GM21381 (cell line): Measurements from ENCODE around the gene CDK5.
"Not testable (repeated sequence)": the region's sequence is repeated elsewhere in the genome, so short reads cannot be mapped to it uniquely, and the experiment has no call there.

Experiments used
- ATAC-seq: cut with Tn5 transposase; IDR thresholded peaks from one replicate; pipeline ENCODE4 v1.9.1; 2021; ENCODE audit warnings: mild to moderate bottlenecking, moderate library complexity; ENCODE audit not compliant: unreplicated experiment

Gene CDK5

DNA sequence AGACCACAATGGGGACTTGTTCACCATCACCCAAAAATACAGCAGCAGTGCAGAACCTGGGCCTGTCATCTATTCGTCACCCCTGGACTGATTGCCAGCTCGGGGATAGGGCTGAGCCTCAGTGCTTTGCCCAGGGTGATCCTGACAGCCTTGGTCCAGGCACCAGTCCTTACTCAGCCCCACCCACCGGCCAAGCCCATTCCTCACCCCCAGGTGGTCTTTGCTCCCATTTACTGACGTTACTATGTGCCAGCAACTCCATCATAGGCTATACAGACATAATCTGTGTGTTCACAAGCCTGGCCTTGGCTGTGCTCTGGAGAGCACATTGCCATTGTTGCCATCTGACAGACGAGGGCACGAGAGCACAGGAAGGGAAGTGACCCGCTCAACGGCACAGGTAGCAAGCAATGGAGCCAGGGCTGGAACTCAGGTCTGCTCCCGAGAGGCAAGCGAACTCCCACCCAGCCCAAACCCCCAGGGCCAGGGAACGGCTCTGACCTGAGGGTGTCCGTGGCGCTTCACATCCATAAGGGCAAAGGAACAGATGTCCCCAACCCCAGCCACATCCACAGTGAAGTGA lies 40.2 kb downstream of the CDK5 start:
- no peak for ATAC-seq

DNA sequence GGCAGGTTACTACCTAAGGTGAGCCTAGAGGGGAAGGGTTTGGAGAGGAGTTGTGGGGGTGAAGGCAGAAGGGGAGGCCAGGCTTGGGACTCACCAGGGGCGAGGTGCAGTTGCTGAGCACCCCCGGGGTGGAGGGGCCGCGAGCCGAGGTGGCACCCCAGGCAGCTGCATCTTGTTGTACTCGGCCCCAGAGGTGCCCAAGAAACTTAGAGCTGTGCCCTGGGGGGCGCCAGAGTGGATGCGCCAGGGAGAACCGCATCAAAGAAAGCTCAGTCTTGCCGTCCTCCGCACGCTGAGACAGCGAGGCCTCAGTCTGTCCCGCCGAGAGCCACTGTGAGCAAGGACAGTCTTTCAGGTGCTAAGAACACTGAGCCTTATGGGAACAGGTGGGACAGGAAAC lies 40.8 kb downstream of the CDK5 start:
- ATAC-seq: no peak

DNA sequence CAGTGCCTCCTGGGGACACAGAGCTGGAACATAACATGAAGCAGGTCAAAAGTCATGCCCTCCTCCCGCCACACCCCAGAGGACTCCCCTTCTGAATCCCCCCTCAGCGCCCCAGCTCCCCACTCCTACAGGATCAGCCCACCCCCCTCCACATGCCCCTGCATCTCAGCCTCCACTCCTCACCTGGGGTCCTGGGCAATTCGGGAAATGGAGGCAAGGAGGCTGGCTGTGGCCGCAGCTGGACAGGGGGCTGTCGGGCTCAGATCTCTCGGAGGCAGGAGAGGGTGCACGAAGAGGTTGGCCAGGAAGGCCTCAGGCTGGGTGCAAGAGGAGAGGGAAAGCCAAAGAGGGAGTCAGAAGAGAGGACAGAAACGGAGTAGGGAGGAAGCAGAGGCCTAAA lies 41.2 kb downstream of the CDK5 start:
- ATAC-seq: no peak

DNA sequence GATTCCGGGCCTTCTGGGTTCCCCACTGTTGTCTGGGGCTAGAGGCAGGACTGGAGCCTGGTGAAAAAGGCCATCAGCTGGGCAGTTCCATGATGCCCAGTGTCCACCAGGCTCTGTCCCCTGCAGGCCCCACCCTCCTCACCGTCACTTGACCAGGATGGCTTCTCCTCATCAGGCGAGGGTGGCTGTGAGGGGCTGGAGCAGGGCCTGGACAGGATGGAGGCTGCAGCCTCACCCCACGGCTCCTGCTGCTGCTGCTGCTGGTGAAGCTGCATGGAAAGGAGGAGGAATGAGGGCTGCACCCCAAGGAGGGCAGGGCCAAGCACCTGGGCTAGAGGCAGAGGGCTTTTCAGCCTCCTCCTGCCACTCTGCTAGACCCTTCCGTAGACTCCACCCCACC lies 41.7 kb downstream of the CDK5 start:
- ATAC-seq: no peak

DNA sequence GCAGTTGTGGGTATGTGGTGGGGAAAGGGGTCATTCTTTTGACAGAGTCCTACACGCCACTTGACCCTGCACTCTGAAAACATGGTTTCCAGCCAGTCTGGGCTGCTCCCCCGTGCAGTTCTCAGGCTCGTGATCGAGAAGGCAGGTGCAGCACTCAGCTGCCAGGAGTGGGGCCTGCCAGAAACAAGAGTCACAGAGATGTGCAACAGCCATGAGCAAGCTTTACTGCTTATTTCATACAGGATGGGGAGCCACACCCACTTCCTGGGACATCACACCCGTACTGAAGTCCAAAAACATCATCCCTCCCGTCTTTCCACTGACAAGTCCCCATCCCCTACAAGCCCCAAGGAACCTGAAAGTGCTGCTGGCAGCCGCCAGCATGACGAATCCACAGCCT lies 42.7 kb downstream of the CDK5 start:
- ATAC-seq: no peak

DNA sequence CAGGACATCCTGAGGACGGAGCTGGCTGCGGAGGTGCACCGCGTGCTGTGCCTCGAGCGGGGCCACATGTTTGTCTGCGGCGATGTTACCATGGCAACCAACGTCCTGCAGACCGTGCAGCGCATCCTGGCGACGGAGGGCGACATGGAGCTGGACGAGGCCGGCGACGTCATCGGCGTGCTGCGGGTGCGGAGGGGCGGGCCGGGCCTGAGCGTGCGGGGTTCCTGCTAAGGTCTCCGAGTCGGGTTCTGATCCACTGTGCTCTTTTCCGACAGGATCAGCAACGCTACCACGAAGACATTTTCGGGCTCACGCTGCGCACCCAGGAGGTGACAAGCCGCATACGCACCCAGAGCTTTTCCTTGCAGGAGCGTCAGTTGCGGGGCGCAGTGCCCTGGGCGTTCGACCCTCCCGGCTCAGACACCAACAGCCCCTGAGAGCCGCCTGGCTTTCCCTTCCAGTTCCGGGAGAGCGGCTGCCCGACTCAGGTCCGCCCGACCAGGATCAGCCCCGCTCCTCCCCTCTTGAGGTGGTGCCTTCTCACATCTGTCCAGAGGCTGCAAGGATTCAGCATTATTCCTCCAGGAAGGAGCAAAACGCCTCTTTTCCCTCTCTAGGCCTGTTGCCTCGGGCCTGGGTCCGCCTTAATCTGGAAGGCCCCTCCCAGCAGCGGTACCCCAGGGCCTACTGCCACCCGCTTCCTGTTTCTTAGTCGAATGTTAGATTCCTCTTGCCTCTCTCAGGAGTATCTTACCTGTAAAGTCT lies 43.8 kb downstream of the CDK5 start:
- ATAC-seq: no peak

DNA sequence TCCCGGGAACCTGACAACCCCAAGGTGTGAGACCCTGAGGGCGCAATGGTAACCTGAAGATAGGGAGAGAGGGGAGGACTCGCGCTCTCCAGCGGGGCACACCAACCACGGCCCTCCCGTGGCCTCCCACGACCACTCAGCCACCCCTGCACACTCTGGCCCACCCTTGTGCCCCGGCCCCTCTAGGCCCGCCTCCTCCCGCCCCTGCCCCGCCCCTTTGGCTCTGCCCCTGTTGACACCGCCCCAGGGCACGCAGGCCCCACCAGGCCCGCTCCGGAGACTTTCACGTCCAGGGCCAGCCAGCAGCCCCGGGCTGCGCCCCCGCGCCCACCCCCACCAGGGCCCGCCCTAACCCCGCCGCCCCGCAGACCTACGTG lies 44.4 kb downstream of the CDK5 start:
- no peak for ATAC-seq

DNA sequence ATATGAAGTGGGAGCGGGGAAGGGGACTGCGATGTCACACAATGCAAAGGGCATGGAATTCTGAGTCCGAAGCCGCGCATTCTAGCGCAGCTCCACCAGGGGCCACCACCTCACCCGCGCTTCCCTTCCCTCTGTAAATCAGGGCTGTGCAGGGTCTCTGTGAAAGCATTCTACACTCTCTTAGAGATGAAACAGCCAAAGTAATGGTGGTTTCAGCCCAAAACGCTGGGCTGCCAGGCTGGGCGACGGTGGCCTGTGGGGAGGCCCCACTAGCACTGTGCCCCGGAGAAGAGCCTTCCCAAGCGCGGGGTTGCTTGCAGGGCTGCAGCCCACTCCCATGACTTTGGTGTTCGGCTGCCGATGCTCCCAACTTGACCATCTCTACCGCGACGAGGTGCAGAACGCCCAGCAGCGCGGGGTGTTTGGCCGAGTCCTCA lies 44.8 kb downstream of the CDK5 start:
- no peak for ATAC-seq

DNA sequence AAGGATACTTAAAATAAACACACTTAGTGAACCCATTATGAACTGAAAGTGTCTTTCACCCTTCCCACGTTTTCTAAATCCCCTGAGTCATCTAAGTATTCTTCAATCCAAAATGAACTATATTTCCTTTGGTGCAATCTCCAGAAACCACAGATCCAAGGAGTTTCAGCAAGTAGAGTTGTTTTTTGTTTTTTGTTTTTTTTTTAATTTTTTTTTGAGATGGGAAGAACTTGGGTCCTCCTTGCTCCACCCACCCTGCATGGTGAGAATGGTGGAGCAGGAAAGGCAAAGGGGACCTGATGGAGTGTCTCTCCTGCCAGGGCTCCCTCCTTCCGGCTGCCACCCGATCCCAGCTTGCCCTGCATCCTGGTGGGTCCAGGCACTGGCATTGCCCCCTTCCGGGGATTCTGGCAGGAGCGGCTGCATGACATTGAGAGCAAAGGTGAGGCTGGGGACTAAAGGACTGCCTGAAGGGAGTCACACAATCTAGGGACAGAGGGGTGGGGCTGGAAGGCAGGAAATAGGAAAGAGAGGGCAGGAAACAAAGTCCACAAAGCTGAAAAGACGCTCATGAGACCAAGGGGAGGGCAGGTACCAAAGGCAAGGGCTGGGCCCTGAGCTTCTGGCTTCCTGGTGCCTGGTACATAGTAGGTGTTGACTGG lies 45.5 kb downstream of the CDK5 start:
- no peak for ATAC-seq

DNA sequence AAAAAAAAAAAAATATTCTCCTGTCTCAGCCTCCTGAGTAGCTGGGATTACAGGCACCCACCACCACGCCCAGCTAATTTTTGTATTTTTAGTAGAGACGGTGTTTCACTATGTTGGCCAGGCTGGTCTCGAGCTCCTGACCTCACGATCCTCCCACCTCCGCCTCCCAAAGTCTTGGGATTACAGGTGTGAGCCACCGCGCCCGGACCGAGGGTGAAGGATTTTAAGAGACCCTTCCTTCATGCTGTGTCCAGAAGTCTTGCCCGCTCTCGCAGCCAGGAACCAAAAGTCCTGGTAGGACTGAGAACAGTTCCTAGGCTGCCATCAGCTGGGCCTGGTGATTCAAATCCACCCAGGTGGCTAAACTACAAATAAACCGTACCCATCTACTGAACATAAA lies 46.1 kb downstream of the CDK5 start:
- ATAC-seq: not testable (repeated sequence)

DNA sequence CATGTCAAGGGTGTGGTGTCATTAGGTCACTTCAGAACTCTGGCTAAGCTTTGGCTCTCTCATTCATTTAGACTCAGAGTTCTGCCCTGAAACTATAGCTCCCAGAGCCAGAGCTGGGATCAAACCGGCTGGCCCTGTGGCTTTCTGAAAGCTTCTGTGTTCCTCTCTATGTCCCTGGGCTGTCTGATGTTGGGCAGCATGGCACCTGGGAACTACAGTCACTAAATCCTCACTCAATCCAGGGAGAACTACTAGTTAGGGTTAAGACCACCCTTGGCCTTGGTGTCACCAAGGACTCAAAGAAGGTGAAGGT lies 46.6 kb downstream of the CDK5 start:
- no peak for ATAC-seq

DNA sequence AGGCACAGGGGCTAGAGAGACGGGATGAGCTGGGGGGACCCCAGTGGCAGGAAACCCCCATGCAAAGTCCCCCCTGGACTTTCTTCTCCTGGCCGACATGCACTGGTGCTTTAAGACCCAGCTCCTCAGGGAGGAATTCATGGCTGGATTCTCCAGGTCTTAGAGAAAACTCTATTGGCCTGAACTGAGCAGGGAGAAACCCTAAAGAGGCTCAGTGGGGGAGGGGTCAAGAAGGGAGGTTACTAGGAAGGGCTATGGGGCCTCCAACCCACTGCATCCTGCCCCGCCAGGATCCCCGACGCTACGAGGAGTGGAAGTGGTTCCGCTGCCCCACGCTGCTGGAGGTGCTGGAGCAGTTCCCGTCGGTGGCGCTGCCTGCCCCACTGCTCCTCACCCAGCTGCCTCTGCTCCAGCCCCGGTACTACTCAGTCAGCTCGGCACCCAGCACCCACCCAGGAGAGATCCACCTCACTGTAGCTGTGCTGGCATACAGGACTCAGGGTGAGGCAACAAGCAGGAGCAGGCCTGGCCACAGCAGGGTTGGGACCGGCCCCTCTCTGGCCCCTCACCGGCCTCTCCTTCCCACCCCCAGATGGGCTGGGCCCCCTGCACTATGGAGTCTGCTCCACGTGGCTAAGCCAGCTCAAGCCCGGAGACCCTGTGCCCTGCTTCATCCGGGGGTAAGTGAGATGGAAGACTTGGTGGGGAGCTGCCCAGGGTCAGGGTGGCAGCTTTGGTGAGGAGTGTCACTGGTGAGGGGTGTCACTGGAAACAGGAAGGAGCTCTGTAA lies 47.2 kb downstream of the CDK5 start:
- no peak for ATAC-seq

DNA sequence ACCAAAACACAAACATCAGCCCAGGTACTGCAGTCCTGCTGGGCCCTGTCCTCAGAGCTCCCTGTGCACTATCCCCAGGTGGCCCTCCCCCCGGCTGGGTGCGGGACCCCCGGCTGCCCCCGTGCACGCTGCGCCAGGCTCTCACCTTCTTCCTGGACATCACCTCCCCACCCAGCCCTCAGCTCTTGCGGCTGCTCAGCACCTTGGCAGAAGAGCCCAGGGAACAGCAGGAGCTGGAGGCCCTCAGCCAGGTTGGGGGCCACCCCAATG lies 47.7 kb downstream of the CDK5 start:
- ATAC-seq: no peak

DNA sequence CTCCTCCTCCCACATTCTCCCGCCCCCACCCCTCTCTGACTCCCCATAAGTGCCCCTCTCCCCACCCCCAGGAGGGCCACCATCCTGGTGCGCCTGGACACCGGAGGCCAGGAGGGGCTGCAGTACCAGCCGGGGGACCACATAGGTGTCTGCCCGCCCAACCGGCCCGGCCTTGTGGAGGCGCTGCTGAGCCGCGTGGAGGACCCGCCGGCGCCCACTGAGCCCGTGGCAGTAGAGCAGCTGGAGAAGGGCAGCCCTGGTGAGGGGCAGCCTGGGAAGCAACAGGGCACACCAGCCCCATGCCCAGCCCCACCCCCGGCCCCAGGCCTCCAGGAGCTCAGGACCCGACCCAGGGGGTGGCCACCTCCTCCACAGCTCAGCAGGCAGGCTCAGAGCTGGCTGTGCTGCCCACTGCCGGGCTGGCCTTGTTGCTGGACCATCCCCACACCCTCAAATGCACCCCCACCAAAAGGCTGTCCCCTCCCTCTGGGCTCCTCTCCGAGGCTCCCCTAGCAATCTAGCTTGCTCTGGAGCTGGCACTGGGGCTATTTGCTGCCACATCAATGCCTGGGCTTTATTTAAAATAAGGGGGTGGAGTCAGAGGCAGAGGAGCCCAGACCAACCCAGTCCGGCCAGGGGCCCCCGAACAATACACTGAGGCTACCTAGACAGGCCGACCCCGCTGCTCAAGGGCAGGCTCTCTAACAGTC lies 48.2 kb downstream of the CDK5 start:
- no peak for ATAC-seq

DNA sequence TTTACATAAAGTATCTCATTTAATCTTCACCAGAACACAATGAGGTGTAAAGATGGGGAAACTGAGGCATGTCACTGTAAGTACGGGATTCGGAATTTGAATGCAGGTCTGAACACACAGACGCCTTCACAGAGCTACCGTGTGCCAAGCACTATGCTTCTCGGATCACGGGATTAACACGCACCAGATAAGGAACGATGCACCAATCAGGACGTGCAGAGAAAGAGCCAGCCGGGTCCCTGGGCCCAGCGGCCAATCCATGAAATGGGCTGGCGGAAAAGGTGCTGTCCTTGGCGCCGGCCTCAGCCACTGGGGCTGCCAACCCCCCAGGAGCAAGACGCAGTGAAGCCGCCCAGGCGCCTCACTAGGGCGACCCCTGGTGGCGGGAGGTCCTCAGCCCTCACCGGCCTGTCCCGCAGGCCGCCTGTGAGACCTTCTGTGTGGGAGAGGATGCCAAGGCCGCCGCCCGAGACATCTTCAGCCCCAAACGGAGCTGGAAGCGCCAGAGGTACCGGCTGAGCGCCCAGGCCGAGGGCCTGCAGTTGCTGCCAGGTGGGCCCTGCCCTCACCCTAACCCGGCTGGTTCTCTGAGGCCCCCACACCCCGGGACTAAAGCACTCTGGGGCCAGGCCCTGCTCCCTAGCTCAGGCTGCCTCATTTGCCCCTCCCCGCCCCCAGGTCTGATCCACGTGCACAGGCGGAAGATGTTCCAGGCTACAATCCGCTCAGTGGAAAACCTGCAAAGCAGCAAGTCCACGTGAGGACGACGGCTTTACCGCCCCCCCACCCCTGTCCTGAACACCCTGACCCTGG lies 49.0 kb downstream of the CDK5 start:
- no peak for ATAC-seq

DNA sequence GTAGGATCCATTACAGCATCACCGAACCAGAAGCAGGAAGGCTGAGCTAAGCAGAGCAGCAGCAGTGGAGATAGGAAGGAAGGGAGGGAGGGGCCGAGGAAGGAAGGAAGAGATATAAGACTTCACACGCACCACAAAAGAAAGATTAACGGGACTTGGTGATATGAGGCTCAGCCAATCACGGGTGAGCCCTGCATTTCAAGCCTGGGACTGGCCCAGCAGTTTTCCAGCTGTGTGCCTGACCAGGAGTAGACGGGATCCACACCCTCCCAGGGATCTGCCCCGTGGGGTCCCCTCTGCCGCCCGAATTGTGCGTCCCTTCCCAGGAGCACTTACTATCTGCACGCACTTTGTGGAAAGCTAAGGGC lies 49.6 kb downstream of the CDK5 start:
- no peak for ATAC-seq

DNA sequence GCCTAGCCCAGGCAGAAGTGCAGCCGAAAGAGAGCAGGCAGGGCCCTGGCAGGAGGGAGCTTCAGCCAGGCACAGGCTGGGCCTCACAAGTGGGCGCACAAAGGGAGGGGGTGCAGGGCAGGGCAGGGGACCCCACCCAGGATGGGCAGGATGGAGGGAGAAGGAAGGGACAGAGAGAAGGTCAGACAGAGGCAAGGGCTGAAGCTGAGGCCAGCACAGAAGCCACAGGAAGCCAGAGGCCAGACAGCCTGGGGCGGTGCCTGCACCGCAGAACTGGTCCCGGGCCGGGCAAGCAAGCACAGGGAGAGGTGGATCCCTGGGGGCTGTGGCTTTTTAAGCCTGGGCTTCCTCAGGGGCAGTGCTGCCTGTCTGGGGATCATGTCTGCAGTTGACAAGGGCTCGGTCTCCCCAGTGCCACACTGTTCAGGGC lies 50.2 kb downstream of the CDK5 start:
- ATAC-seq: no peak

DNA sequence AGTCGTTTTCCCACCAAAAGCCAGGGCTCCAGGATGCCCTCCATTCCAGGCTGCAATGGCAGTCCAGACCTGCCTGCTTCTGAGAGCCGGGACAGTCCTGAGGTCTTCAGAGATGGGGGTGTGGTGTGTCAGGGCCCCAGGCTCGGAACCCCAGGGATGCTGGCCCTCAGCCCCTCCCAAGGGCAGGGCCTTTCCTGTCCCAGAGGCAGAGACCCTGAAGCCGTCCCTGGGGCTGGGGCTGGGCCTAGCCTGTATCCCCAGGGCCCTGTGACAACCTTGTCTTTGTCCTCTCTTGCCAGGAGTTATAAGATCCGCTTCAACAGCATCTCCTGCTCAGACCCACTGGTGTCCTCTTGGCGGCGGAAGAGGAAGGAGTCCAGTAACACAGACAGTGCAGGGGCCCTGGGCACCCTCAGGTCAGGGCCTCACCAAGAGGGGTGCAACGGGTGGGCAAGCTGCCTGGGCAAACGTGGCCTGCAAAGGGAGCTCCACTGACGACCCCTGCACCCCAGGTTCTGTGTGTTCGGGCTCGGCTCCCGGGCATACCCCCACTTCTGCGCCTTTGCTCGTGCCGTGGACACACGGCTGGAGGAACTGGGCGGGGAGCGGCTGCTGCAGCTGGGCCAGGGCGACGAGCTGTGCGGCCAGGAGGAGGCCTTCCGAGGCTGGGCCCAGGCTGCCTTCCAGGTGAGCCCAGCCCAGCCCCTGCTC lies 51.0 kb downstream of the CDK5 start:
- ATAC-seq: no peak

DNA sequence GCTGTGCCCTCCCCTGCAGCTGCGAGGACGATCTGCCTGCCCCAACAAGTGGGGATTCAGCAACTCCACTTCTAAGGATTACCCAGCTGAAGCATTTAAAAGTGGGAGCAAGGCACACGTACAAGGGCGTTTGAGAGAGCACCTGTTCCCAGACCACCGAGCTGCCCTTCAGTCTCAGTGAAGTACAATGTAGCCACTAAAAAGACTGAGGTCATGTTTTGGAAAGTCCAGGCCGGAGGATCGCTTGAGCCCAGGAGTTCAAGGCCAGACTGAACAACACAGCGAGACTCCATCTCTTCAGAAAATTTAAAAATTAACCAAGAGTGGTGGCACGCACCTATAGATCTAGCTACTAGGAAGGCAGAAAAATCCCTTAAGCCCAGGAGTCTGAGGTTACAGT lies 52.1 kb downstream of the CDK5 start:
- no peak for ATAC-seq
